GM23338 (cell line): ENCODE data around the gene WDR27. TPM values are rescaled to one million over a fixed set of nuclear protein-coding genes. Genes with fewer than 3 reads are reported as not detected.

Source experiments
- ATAC-seq: fragments of 200-7000 bp; cut with Tn5 transposase; 3 replicates; pipeline ENCODE4 v1.9.1; 2020
- DNase-seq: peaks from one replicate; pipeline ENCODE4 v3.0.0-alpha.2; 2015; ENCODE audit warnings: low spot score
- H2AFZ ChIP-seq: fragments of 200-600 bp; sonication (generic); 2 replicates; pipeline ENCODE4 v1.8.0; 2016; ENCODE audit warnings: antibody characterized with exemption, mild to moderate bottlenecking, moderate library complexity
- H3F3A ChIP-seq: fragments of 200-600 bp; sonication (generic); replicated peaks from 2 replicates; pipeline ENCODE4 v1.8.0; 2017; ENCODE audit warnings: antibody characterized with exemption, mixed run types, low read depth
- H3K27ac ChIP-seq: fragments of 200-600 bp; sonication (generic); 2 replicates; pipeline ENCODE4 v1.6.1; 2016; ENCODE audit warnings: low read depth
- H3K27me3 ChIP-seq: fragments of 200-600 bp; sonication (generic); 2 replicates; pipeline ENCODE4 v1.8.0; 2016; ENCODE audit warnings: mild to moderate bottlenecking, mixed run types, moderate library complexity; ENCODE audit not compliant: insufficient read depth
- H3K36me3 ChIP-seq: fragments of 200-600 bp; sonication (generic); 2 replicates; pipeline ENCODE4 v1.8.0; 2016; ENCODE audit warnings: mild to moderate bottlenecking; ENCODE audit not compliant: insufficient read depth
- H3K4me1 ChIP-seq: fragments of 200-600 bp; sonication (generic); 2 replicates; pipeline ENCODE4 v1.8.0; 2016; ENCODE audit warnings: mild to moderate bottlenecking, moderate library complexity; ENCODE audit not compliant: insufficient read depth
- H3K4me2 ChIP-seq: fragments of 200-600 bp; sonication (generic); 2 replicates; pipeline ENCODE4 v1.7.1; 2017; ENCODE audit warnings: mixed run types
- H3K4me3 ChIP-seq: fragments of 200-600 bp; sonication (generic); 2 replicates; pipeline ENCODE4 v1.6.1; 2016; ENCODE audit warnings: mixed run types
- H3K79me2 ChIP-seq: fragments of 200-600 bp; sonication (generic); replicated peaks from 2 replicates; pipeline ENCODE4 v1.8.0; 2017; ENCODE audit warnings: mild to moderate bottlenecking; ENCODE audit not compliant: insufficient read depth
- H3K9me2 ChIP-seq: fragments of 200-600 bp; sonication (generic); 2 replicates; pipeline ENCODE4 v1.8.0; 2017; ENCODE audit not compliant: insufficient read depth
- H4K20me1 ChIP-seq: fragments of 200-600 bp; sonication (generic); replicated peaks from 2 replicates; pipeline ENCODE4 v1.8.0; 2017; ENCODE audit warnings: mild to moderate bottlenecking; ENCODE audit not compliant: insufficient read depth
- H3K27ac Mint-ChIP-seq: 2 replicates; pipeline ENCODE4 v1.8.0; 2020; ENCODE audit warnings: inconsistent platforms, mild to moderate bottlenecking, moderate library complexity, mixed read lengths
- H3K27me3 Mint-ChIP-seq: 3 replicates; pipeline ENCODE4 v1.8.0; 2022; ENCODE audit warnings: low read depth, mild to moderate bottlenecking, moderate library complexity, mixed read lengths, inconsistent platforms; ENCODE audit not compliant: insufficient read depth, poor library complexity
- H3K36me3 Mint-ChIP-seq: 3 replicates; pipeline ENCODE4 v1.8.0; 2021; ENCODE audit warnings: low read depth, mild to moderate bottlenecking, inconsistent platforms, moderate library complexity, mixed read lengths
- H3K4me1 Mint-ChIP-seq: 3 replicates; pipeline ENCODE4 v1.8.0; 2020; ENCODE audit warnings: mild to moderate bottlenecking, inconsistent platforms, mixed read lengths
- H3K4me3 Mint-ChIP-seq: 3 replicates; pipeline ENCODE4 v1.8.0; 2021; ENCODE audit warnings: moderate library complexity, mild to moderate bottlenecking, inconsistent platforms, mixed read lengths
- H3K9me3 Mint-ChIP-seq: 3 replicates; pipeline ENCODE4 v1.8.0; 2020; ENCODE audit warnings: moderate library complexity, mild to moderate bottlenecking, inconsistent platforms, mixed read lengths
- CREB1 ChIP-seq: fragments of 250-450 bp; sonication (Bioruptor Pico); IDR thresholded peaks from 2 replicates; pipeline ENCODE4 v1.5.0; 2020; ENCODE audit warnings: low read depth, mild to moderate bottlenecking, moderate library complexity
- EZH2 ChIP-seq: fragments of 200-600 bp; sonication (generic); IDR thresholded peaks from one replicate; pipeline ENCODE4 v1.8.0; 2017; ENCODE audit warnings: antibody characterized with exemption, mild to moderate bottlenecking, low read depth; ENCODE audit not compliant: unreplicated experiment
- EZH2phosphoT487 ChIP-seq: fragments of 200-600 bp; sonication (generic); IDR thresholded peaks from one replicate; pipeline ENCODE4 v1.8.1; 2018; ENCODE audit warnings: antibody characterized with exemption; ENCODE audit not compliant: unreplicated experiment
- JUNB ChIP-seq: IDR thresholded peaks from one replicate; pipeline ENCODE4 v1.6.1; 2016; ENCODE audit warnings: antibody characterized with exemption; ENCODE audit not compliant: unreplicated experiment
- NANOG ChIP-seq: IDR thresholded peaks from 2 replicates; pipeline ENCODE4 v1.6.1; 2016; ENCODE audit warnings: antibody characterized with exemption, borderline replicate concordance
- POLR2AphosphoS5 ChIP-seq: IDR thresholded peaks from 2 replicates; pipeline ENCODE4 v1.6.1; 2016; ENCODE audit warnings: antibody characterized with exemption, low read depth
- ZNF114 ChIP-seq: fragments of 250-450 bp; sonication (Bioruptor Pico); IDR thresholded peaks from 2 replicates; pipeline ENCODE4 v1.5.0; 2020; ENCODE audit warnings: mild to moderate bottlenecking, moderate library complexity
- polyA plus RNA-seq: library from polyadenylated mRNA; unstranded; fragments of >200 nt; fragmentation: Nextera tagmentation; extraction: Ambion mirVana; gene quantifications from 2 replicates; pipeline ENCODE4 v1.2.1, GENCODE V29; 2016
- total RNA-seq: library from RNA; depleted of rRNA; stranded (reverse); fragments of >200 nt; shearing (Covaris generic); gene quantifications from 2 replicates; pipeline ENCODE4 v1.2.3, GENCODE V29; 2014
- TF ChIP-seq, protein P1 (sequence below), 2 experiments: fragments of 200-600 bp in 1 of 2; sonication (generic) in 1 of 2; conservative IDR thresholded peaks; 2 replicates each; pipeline versions ENCODE4 v1.5.1 to v1.6.1; 2016 to 2017; ENCODE audit warnings: antibody characterized with exemption in 2 of 2, low read depth in 2 of 2, mild to moderate bottlenecking in 2 of 2, moderate library complexity in 1 of 2
- TF ChIP-seq, protein P2 (sequence below): IDR thresholded peaks from 2 replicates; pipeline ENCODE4 v1.6.1; 2016; ENCODE audit warnings: antibody characterized with exemption
- TF ChIP-seq, protein P3 (sequence below): fragments of 250-450 bp; sonication (Bioruptor Pico); IDR thresholded peaks from 2 replicates; pipeline ENCODE4 v1.5.0; 2020; ENCODE audit warnings: mild to moderate bottlenecking, moderate library complexity

Gene WDR27
- total and polyA plus RNA-seq, 2 experiments from 2014 or later, result 55.3 to 80.4 TPM

DNA sequence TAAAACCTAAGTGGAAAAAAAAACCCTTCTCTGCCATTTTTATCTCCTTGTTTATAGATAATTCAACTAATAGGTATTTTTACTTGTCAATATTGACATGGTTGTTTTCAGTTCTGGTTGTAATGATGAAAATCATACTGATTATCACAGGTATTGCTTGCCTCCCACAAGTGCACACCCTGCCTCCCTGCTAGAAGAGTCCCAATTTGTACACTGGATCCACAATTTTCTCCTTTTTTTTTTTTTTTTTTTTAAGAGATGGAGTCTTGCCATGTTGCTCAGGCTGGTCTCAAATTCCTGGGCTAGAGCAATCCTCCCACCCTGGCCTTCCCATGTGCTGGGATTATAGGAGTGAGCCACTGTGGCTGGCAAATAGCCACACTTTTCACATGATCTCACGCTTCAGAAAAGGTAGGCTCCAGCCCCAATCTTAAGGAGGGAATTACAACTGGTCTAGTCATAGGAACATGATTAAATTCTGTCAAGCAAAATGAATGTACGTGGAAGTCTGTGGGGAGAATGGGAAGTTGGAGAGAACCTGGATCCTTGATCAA is 37.2 kb upstream of the WDR27 start:
- no peak overlapping the region for H3K4me3 Mint-ChIP-seq
- Histone ChIP-seq H3K79me2 (no peaks in the 10 kb centered on the region; the same call in 1 of the 2 replicates), H3F3A (no peaks in the 10 kb centered on the region), H4K20me1 (no peaks in the 10 kb centered on the region), H3K4me3 (no peak overlapping the region), H3K4me1 (no peaks in the 10 kb centered on the region), H3K9me2 (0 out of 2 replicates have a peak, but pooled peaks cover 2% of the 10 kb centered on the region), H3K27me3 (no peaks in the 10 kb centered on the region), H3K27ac (no peak overlapping the region), H2AFZ (peak overlapping the region; percentile 73), H3K36me3 (no peaks in the 10 kb centered on the region), H3K4me2 (no peak overlapping the region)
- H3K27ac Mint-ChIP-seq, result no peak overlapping the region
- H3K27me3 Mint-ChIP-seq, result no peaks in the 10 kb centered on the region
- ATAC-seq (no peak), DNase-seq (no peak)
- no peaks in the 10 kb centered on the region for H3K36me3 Mint-ChIP-seq
- no peak for TF ChIP-seq EZH2
- peaks cover 8% of the 10 kb centered on the region; the same call in 2 of the 3 replicates for H3K4me1 Mint-ChIP-seq
- no peaks in the 10 kb centered on the region for H3K9me3 Mint-ChIP-seq

DNA sequence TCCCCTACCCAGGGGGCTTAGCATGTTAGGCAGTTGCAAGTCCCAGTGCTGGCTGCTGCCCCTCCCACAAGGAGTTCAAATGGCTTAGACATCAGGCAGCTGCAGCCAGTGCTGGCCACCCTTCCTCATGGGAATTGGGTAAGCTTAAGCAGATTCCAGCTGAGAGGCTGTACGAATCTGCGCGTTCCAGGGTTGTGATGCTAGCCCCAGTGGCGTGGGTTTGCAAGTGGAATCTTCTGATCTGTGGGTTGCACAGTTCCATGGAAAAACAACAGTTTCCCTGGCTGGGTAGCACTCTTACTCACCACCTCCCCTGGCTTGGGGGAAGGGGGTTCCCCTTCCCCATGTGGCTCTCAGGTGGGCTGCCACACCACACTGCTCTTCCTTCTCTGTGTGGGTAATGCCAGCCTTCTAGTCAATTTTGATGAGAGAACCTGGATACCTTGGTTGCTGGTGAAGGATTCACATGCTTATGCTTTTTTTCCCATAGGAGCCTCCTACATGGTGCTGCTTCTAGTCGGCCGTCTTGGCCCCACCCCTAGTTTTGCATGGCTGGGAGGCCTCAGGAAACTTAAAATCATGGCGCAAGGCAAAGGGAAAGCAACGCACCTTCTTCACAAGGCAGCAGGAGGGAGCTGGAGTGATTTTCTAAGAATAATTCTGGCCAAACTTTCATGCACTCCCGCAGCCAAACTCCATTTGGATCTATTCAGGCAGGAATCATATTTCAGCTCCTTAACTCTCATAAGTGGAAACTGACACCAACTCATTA is 36.6 kb upstream of the WDR27 start:
- peak; percentile 74 for ATAC-seq
- TF ChIP-seq JUNB, result no peak
- TF ChIP-seq, protein P1, sequence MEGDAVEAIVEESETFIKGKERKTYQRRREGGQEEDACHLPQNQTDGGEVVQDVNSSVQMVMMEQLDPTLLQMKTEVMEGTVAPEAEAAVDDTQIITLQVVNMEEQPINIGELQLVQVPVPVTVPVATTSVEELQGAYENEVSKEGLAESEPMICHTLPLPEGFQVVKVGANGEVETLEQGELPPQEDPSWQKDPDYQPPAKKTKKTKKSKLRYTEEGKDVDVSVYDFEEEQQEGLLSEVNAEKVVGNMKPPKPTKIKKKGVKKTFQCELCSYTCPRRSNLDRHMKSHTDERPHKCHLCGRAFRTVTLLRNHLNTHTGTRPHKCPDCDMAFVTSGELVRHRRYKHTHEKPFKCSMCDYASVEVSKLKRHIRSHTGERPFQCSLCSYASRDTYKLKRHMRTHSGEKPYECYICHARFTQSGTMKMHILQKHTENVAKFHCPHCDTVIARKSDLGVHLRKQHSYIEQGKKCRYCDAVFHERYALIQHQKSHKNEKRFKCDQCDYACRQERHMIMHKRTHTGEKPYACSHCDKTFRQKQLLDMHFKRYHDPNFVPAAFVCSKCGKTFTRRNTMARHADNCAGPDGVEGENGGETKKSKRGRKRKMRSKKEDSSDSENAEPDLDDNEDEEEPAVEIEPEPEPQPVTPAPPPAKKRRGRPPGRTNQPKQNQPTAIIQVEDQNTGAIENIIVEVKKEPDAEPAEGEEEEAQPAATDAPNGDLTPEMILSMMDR (conservative IDR thresholded peaks at IDR 0.05; ENCODE audit: low read depth in 2 of 2), result no peak
- TF ChIP-seq, protein P2, sequence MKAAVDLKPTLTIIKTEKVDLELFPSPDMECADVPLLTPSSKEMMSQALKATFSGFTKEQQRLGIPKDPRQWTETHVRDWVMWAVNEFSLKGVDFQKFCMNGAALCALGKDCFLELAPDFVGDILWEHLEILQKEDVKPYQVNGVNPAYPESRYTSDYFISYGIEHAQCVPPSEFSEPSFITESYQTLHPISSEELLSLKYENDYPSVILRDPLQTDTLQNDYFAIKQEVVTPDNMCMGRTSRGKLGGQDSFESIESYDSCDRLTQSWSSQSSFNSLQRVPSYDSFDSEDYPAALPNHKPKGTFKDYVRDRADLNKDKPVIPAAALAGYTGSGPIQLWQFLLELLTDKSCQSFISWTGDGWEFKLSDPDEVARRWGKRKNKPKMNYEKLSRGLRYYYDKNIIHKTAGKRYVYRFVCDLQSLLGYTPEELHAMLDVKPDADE, result no peak
- TF ChIP-seq EZH2phosphoT487, result no peak
- TF ChIP-seq NANOG, result no peak
- TF ChIP-seq EZH2, result no peak
- TF ChIP-seq, protein P3, sequence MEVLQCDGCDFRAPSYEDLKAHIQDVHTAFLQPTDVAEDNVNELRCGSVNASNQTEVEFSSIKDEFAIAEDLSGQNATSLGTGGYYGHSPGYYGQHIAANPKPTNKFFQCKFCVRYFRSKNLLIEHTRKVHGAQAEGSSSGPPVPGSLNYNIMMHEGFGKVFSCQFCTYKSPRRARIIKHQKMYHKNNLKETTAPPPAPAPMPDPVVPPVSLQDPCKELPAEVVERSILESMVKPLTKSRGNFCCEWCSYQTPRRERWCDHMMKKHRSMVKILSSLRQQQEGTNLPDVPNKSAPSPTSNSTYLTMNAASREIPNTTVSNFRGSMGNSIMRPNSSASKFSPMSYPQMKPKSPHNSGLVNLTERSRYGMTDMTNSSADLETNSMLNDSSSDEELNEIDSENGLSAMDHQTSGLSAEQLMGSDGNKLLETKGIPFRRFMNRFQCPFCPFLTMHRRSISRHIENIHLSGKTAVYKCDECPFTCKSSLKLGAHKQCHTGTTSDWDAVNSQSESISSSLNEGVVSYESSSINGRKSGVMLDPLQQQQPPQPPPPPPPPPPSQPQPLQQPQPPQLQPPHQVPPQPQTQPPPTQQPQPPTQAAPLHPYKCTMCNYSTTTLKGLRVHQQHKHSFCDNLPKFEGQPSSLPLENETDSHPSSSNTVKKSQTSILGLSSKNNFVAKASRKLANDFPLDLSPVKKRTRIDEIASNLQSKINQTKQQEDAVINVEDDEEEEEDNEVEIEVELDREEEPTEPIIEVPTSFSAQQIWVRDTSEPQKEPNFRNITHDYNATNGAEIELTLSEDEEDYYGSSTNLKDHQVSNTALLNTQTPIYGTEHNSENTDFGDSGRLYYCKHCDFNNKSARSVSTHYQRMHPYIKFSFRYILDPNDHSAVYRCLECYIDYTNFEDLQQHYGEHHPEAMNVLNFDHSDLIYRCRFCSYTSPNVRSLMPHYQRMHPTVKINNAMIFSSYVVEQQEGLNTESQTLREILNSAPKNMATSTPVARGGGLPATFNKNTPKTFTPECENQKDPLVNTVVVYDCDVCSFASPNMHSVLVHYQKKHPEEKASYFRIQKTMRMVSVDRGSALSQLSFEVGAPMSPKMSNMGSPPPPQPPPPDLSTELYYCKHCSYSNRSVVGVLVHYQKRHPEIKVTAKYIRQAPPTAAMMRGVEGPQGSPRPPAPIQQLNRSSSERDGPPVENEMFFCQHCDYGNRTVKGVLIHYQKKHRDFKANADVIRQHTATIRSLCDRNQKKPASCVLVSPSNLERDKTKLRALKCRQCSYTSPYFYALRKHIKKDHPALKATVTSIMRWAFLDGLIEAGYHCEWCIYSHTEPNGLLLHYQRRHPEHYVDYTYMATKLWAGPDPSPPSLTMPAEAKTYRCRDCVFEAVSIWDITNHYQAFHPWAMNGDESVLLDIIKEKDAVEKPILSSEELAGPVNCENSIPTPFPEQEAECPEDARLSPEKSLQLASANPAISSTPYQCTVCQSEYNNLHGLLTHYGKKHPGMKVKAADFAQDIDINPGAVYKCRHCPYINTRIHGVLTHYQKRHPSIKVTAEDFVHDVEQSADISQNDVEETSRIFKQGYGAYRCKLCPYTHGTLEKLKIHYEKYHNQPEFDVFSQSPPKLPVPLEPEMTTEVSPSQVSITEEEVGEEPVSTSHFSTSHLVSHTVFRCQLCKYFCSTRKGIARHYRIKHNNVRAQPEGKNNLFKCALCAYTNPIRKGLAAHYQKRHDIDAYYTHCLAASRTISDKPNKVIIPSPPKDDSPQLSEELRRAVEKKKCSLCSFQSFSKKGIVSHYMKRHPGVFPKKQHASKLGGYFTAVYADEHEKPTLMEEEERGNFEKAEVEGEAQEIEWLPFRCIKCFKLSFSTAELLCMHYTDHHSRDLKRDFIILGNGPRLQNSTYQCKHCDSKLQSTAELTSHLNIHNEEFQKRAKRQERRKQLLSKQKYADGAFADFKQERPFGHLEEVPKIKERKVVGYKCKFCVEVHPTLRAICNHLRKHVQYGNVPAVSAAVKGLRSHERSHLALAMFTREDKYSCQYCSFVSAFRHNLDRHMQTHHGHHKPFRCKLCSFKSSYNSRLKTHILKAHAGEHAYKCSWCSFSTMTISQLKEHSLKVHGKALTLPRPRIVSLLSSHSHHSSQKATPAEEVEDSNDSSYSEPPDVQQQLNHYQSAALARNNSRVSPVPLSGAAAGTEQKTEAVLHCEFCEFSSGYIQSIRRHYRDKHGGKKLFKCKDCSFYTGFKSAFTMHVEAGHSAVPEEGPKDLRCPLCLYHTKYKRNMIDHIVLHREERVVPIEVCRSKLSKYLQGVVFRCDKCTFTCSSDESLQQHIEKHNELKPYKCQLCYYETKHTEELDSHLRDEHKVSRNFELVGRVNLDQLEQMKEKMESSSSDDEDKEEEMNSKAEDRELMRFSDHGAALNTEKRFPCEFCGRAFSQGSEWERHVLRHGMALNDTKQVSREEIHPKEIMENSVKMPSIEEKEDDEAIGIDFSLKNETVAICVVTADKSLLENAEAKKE (CRISPR knock-in tag), result no peak
- no peak for TF ChIP-seq CREB1 (CRISPR knock-in tag)
- no peak for TF ChIP-seq POLR2AphosphoS5
- TF ChIP-seq ZNF114 (CRISPR knock-in tag), result no peak

More for the DNA sequence above, 36.6 kb upstream of the WDR27 start:
- H3K27me3 ChIP-seq, result no peaks in the 10 kb centered on the region
- Mint-ChIP-seq H3K9me3 (no peaks in the 10 kb centered on the region), H3K36me3 (no peaks in the 10 kb centered on the region), H3K27me3 (no peaks in the 10 kb centered on the region), H3K4me1 (peaks cover 8% of the 10 kb centered on the region; the same call in 2 of the 3 replicates), H3K27ac (no peak overlapping the region; the same call in 1 of the 2 replicates), H3K4me3 (no peak overlapping the region)
- 0 out of 2 replicates have a peak, but pooled peaks cover 2% of the 10 kb centered on the region for H3K9me2 ChIP-seq
- no peak overlapping the region for H3K27ac ChIP-seq
- H3K4me1 ChIP-seq, result no peaks in the 10 kb centered on the region
- no peaks in the 10 kb centered on the region for H3K36me3 ChIP-seq
- no peaks in the 10 kb centered on the region for H4K20me1 ChIP-seq
- no peaks in the 10 kb centered on the region for H3F3A ChIP-seq
- H2AFZ ChIP-seq, result peak overlapping the region; percentile 73
- DNase-seq, result peak; percentile 30
- H3K4me2 ChIP-seq, result no peak overlapping the region
- no peaks in the 10 kb centered on the region; the same call in 1 of the 2 replicates for H3K79me2 ChIP-seq
- no peak overlapping the region for H3K4me3 ChIP-seq
